HG03558 (cell line): ENCODE data around the gene PIGR.

Source experiments
- ATAC-seq: cut with Tn5 transposase; IDR thresholded peaks from one replicate; pipeline ENCODE4 v1.9.1; 2021; ENCODE audit warnings: moderate number of reproducible peaks; ENCODE audit not compliant: unreplicated experiment; ENCODE audit errors: extremely low read depth

The PIGR gene

DNA sequence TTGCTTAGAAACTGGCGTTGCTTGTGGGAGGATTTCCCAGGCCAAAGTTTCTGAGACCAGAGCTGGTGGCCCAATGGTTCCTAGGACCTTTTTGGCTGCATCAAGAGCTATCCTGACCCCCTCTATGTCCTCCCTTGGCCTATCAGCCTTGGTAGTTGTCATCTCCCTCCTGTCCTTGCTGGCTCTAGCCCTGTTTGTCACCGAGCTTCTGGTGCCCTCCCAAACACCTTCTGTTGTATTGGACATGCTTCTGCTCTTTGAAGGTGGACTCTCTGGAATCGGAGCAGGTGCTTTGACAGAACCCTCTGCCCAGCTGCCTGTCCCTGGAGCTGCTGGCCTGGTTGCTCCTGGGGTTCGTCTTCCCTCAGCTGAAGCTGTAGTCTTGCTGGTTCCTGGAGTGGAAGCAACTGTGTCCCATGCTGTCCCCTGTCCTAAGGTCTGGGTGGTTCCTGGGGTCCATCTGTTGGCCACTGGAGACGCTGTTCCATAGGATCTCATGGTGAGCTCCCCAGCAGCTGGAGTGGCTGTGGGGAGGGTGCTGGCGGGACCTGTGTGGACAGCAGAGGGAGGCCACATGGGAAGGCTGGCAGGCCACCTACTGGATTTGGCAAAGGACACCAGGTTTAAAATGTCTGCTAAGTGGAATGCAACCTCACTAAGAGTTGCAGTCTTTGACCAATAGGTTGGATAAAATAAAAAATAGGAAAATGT is 14.6 kb upstream of the PIGR start:
- ATAC-seq = no peak

GRCh38 chr1:206958144-206958543 is 11.9 kb upstream of the PIGR start:
- no peak for ATAC-seq

- ATAC-seq = no peak
Measured at GRCh38 chr1:206957639-206958038, 11.4 kb upstream of the PIGR start.

GRCh38 chr1:206955476-206956451 is 9.5 kb upstream of the PIGR start:
- ATAC-seq = no peak

GRCh38 chr1:206954459-206955342 is 8.4 kb upstream of the PIGR start:
- no peak for ATAC-seq

GRCh38 chr1:206953626-206954025 is 7.4 kb upstream of the PIGR start:
- ATAC-seq = no peak

GRCh38 chr1:206953126-206953525 is 6.9 kb upstream of the PIGR start:
- ATAC-seq = no peak

GRCh38 chr1:206952171-206952570 is 5.9 kb upstream of the PIGR start:
- ATAC-seq = no peak

DNA sequence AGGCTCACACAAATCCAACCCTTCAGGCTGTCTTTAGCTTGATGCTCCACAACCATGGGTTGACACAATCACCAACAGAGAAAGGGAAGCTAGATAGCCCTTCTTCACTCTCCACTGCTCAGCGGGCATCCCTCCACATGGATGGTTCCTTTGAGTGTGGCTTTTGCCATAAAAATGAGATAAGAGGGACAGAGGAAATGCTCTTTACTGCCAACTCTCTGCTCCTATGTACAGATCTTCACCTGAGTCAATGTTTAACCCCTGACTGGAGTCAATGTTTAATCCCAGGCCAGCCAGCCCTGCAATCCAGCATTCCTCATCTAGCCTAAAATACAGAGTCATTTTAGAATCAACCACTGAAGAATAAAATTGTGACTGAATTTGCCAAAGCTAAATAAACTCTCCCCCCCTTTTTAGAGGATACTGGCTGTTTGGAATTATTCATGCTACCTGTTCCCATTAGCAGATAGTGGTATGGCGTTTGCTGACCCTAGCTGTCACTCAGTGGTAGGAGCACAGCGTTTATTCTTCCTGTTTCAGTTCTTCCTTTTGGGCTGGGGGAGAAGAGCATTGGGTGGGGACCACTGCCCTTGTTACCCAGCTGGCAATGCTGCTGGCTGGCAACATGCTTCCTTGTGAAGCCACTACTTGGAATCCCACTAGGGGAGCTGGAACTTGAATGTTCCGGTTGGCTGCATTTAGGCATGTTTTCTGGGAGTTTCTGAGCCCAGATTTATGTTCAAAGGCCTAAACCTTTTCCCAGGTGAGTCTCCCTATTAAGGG is 5.2 kb upstream of the PIGR start:
- ATAC-seq = no peak

- no peak for ATAC-seq
Measured at GRCh38 chr1:206949641-206950040, 3.4 kb upstream of the PIGR start.

- no peak for ATAC-seq
Measured at GRCh38 chr1:206949208-206949607, 2.9 kb upstream of the PIGR start.

DNA sequence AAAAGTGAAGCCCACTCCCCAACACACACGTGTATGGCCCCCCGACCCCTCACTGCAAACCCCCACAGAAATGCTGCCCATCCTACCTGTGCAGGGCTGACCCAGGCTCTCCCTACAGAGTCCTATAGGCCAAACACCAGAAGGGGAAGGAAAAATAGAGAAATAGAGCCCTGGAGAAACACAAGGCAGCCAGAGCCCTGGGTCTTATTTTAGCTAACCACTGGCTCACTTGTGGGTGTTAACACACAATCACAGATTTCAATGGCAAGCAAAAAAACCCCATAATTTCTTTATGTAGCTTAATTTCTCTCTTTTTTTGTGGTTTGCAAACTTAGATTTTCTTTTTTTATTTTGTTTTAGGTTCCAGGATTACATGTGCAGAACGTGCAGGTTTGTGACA is 989 bp upstream of the PIGR start:
- ATAC-seq = no peak

DNA sequence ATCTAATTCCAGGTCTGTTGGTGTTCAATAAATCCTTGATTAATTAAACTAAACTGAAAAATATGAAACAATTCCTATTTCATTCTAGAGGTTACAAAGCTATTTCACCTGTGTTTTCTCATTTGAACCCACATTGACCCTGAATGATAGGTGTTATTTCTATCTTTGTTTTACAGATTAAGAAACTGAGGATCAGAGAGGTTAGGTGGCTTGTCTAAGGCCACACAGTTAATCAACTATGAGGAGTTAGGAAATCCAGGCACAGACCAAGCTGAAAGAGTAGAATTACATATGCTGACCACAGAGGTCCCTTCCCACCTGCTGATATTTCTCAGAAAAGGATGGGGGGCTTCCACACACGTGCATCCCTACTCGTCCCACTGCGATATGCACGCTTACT is 487 bp downstream of the PIGR start:
- no peak for ATAC-seq

- no peak for ATAC-seq
Measured at GRCh38 chr1:206944703-206945102, 1.6 kb downstream of the PIGR start.

DNA sequence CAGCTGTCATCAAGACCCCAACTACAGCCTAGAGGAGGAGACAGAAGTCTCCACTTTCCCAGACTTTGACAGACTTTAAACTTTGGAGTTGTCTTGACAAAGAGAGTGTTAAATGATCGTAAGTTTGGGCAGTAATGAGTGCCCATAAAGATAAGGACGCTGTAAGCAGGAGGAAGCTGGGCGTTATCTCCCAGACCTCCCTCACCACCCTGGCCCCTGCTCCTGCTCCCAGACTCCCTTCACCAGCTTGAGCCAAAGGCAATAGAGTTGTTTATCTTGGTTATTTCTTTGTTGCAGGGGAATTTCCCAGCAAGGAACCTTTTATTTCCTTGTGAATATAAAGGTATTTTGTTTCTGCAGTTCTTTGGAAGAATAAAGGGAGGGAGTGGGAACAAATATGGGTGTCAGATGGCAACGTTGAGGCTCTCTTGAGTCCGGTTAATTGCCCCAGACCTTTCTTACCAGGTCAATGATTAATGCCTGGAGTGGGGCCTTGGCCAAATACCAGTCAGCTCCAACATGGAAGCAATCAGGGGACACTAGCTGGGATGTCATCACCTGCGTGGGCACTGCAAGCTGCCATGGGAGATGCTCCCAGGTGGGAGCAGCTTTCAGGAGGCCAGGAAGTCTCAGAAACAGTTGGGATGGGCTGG is 4.4 kb downstream of the PIGR start:
- ATAC-seq = no peak

GRCh38 chr1:206940588-206940936 is 5.7 kb downstream of the PIGR start:
- ATAC-seq = no peak

- ATAC-seq = no peak
Measured at GRCh38 chr1:206939841-206940587, 6.3 kb downstream of the PIGR start.

- no peak for ATAC-seq
Measured at GRCh38 chr1:206939131-206939530, 7.1 kb downstream of the PIGR start.

DNA sequence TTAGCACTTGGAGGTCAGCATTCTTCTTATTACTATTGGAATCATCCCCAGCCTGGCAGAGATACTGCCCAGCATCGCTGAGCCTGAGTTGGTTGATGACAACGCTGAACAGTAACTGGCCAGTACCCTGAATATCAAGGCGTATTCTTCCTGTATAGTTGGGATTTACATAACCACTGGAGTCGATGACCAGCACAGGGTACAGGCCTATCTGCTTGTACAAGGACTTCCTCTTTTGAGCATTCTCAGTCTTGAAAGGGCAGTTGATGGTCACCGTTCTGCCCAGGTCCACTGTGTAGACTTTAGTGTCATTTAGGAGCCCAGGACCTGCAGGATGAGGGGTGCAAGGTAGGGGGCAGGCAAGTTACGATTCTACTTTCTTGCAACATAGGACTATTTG is 8.8 kb downstream of the PIGR start:
- no peak for ATAC-seq
